OCI-LY3 (cell line): ENCODE results near the gene RAPGEF2.

Source experiments
- EZH2phosphoT487 ChIP-seq: fragments of 200-600 bp; shearing (Covaris generic); IDR thresholded peaks from 2 replicates; pipeline ENCODE4 v1.6.1; 2018; ENCODE audit warnings: antibody characterized with exemption, mixed run types, low read depth
- TF ChIP-seq, protein P1 (sequence below): fragments of 200-600, 300-600 bp; sonication (generic); IDR thresholded peaks from 2 replicates; pipeline ENCODE4 v1.5.1; 2014; ENCODE audit warnings: antibody characterized with exemption, low read length, low read depth

DNA sequence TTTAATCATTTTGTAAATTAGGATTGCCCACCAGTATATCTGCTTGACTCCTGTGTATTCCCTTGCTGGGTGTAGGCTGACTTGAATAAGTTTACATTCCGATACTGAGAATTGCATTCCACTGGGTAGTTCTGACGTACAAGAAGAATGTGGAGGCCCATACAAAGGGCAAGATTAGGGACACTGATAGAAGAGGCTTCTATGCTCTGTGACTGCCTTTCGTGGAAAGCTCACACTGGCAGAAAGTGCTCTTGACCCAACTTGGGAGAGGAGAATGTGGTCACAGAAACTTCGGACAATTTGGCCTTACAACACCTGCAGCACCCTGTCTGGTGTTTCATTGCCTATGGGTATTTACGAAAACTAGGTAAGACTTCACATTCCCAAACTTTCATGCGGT is 126.3 kb downstream of the RAPGEF2 start:
- TF ChIP-seq, protein P1, sequence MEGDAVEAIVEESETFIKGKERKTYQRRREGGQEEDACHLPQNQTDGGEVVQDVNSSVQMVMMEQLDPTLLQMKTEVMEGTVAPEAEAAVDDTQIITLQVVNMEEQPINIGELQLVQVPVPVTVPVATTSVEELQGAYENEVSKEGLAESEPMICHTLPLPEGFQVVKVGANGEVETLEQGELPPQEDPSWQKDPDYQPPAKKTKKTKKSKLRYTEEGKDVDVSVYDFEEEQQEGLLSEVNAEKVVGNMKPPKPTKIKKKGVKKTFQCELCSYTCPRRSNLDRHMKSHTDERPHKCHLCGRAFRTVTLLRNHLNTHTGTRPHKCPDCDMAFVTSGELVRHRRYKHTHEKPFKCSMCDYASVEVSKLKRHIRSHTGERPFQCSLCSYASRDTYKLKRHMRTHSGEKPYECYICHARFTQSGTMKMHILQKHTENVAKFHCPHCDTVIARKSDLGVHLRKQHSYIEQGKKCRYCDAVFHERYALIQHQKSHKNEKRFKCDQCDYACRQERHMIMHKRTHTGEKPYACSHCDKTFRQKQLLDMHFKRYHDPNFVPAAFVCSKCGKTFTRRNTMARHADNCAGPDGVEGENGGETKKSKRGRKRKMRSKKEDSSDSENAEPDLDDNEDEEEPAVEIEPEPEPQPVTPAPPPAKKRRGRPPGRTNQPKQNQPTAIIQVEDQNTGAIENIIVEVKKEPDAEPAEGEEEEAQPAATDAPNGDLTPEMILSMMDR: no peak
- TF ChIP-seq EZH2phosphoT487: no peak
